GM21825 (cell line): ENCODE data around the gene CTBP1.

Source experiments
- ATAC-seq: cut with Tn5 transposase; IDR thresholded peaks from one replicate; pipeline ENCODE4 v1.9.1; 2021; ENCODE audit warnings: mild to moderate bottlenecking, moderate library complexity; ENCODE audit not compliant: unreplicated experiment

CTBP1 gene

DNA sequence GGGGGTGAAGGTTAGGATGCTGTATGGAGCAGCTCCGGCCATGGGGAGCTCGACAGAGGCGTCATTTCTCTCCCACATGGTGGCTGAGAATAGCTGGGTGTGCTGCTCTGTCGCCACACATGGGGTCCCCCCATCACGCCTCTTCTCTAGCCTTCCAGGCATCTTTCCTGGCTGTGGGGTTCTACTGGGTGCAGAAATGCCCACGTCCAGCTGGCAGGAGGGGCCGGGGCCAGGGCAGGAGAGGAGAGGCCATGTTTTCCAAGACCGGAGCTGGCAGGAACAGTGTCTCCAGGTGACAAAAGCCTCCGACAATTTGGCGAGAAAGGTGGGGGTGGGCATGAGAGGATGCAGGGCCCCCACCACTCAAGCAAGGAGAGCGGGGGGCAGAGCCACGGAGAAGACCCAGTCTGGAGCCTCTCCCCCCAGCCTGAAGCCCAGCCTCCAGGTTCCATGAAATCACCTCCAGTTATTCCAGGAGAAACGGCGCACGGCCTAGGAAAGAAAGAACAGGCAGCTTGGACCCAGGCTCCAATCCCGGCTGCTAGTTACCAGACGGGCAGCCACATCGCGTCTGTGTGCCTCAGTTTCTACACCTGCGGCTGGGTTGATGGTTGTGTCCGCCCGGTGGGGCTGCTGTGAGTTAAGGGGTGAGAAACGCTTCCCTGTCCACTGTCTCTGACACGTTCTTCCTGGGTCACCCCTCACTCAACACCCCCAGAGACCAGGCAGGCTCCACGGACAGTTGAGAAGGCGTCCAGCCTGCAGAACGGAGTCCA is 49.2 kb downstream of the CTBP1 start:
- ATAC-seq: no peak

DNA sequence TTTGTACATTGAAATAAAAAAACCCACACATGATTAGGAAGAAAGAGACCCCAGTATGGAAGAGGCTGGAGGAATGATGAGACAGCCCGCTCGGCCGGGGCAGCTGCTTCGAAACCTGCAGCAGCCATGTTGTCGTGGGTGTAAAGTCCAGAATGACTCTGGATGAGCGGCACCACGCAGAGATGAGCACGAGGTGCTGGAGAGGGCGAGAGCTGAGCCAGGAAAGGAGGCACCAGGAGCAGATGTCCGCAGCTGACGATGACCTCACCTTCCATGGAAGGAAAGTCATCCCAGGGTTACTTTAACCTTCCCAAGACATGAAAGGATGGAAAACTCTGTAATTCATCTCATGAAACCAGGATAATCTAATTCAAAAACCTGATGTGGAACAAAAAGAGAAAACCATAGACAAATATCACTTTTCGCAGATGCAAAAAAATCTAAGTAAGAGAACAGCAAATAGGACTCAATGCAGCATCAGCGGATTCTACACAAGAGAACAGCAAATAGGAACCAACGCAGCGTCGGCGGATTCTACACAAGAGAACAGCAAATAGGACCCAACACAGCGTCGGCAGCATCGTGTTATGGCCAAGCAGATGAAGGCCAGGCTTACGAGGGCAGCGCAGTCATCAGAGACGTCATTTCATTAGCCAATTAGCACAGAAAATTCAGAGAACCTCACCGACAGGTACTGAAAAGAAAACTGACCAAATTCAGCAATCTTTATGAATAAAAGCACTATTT is 50.7 kb downstream of the CTBP1 start:
- no peak for ATAC-seq

DNA sequence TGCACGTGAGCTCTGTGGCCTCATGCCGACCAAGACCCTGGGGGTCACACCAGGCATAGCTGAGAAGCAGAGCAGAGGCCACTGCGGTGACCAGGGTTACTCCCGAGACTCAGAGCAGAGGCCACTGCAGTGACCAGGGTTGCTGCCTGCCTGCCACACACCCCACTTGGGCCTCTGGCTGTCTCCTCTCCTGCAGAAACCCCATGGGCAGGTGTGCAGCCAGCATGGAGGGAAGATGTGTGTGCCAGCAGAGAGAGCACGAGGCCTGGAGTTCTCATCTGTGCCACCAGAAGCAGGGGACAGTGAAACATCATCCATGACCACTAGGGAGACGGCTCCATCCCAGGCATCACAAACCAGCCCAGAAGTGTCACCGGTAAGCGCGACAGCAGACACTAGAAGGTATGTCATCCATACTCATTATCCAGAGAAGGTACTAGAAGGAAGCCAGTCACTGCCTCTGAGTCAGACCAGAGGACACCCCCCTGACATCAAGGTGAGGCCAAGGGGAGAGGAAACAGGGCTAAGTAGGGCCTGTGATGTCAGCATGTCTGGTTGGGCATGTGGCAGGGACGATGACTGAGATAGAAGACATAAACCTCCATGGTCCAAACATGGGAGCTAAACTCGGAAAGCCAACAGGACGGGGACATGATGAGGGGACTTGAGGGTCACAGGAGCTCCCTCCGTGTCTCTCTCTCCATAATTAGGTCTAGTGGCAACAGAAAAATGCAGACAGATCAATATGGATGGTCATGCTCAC is 52.3 kb downstream of the CTBP1 start:
- no peak for ATAC-seq

DNA sequence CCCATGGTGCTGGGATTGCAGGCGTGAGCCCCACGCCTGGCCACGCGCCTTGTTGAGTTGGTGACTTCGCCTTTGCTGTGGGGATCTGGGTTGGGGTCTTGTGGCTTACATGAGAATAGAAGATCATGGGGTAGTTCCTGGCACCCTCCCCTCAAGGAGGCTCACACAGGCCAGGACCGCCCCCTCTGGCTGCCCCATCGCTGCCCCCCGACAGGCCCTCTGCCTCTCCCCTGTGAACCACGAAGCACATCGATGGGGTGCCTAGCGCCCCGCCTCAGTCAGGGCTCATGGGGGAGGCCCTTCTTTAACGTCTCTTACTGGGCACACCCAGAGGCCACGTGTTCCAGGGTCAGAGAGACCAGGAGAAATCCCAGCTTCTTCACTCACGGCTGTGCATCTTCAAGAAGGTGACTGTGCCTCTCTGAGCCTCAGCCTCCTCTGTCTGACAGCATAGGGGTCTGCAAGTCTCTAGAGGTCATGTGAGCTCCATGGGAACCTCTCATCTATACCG is 53.0 kb downstream of the CTBP1 start:
- no peak for ATAC-seq

GRCh38 chr4:1195109-1195671 is 53.7 kb downstream of the CTBP1 start:
- no peak for ATAC-seq

- no peak for ATAC-seq
Observed at GRCh38 chr4:1194010-1194900, 54.7 kb downstream of the CTBP1 start.

GRCh38 chr4:1193206-1194009 is 55.5 kb downstream of the CTBP1 start:
- no peak for ATAC-seq

GRCh38 chr4:1192493-1193205 is 56.3 kb downstream of the CTBP1 start:
- ATAC-seq: no peak

GRCh38 chr4:1192091-1192492 is 56.8 kb downstream of the CTBP1 start:
- ATAC-seq: no peak

- ATAC-seq: no peak
Observed at GRCh38 chr4:1191621-1192020, 57.3 kb downstream of the CTBP1 start.

DNA sequence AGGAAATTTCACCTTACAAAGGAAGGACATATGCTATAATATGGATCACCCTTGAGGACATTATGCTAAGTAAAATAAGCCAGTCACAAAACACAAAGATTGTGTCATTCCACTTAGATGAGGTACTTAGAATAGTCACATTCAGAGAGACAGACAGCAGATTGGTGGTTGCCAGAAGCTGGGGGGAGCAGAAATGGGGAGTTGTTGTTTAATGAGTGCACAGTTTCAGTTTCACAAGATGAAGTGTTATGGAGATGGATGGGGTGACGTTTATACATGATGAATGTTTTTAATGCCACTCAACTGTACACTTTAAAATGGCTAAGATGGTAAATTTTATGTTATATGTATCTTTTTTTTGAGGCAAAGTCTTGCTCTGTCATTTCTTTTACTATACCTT is 61.7 kb downstream of the CTBP1 start:
- peak; percentile 62 for ATAC-seq

- peak; percentile 54 for ATAC-seq
Observed at GRCh38 chr4:1183985-1184773, 64.8 kb downstream of the CTBP1 start.

DNA sequence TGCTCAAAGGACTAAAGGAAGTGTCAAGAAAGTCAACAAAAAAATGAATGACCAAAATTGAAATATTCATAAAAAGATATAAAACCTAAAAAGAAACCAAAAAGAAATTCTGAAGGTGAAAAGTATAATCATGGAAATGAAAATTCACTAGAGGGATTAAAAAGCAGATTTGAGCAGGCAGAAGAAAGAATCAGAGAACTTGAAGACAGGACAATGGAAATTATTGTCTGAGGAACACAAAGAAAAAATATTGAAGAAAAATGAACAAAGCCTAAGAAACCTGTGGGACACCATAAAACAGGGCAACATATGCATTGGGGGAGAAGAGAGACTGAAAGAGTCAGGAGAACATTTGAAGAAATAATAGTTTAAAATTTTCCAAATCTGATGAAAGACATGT is 66.6 kb downstream of the CTBP1 start:
- ATAC-seq: no peak

GRCh38 chr4:1180663-1181062 is 68.3 kb downstream of the CTBP1 start:
- no peak for ATAC-seq

DNA sequence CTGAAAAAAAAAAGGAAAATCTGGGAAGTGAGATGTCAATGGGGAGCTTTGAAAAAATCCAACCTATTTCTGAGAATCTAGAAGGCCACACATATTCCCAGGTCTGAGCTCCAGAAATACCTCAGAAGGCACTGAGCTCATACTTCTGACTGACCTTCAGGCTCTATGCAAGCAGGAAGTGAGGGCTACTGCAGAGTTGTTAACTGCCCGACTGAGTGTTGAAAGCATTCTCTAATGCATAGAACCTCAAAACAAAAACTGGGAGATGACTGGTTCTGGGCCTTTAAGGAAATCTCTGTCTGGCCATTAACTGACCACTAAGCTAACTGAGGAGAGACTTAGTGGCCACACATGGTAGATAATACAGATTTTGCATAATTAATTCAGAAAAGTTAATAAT is 69.0 kb downstream of the CTBP1 start:
- ATAC-seq: no peak

DNA sequence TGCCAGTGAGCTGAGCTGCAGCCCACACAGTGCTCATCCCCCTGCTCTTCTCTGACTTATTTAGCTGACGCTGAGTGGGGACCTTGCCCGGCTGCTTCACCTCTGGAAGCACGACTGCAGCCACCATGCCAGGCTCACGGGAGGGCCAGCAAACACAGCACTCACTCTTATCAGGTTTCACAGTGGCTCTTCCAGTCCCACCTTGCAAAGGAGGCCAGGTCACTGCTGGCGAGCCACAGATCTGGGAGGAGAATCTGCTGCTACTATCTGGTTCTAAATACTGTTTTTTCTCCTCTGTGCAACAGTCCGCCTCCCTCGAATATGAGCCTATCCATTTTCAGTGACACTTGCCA is 69.9 kb downstream of the CTBP1 start:
- no peak for ATAC-seq

DNA sequence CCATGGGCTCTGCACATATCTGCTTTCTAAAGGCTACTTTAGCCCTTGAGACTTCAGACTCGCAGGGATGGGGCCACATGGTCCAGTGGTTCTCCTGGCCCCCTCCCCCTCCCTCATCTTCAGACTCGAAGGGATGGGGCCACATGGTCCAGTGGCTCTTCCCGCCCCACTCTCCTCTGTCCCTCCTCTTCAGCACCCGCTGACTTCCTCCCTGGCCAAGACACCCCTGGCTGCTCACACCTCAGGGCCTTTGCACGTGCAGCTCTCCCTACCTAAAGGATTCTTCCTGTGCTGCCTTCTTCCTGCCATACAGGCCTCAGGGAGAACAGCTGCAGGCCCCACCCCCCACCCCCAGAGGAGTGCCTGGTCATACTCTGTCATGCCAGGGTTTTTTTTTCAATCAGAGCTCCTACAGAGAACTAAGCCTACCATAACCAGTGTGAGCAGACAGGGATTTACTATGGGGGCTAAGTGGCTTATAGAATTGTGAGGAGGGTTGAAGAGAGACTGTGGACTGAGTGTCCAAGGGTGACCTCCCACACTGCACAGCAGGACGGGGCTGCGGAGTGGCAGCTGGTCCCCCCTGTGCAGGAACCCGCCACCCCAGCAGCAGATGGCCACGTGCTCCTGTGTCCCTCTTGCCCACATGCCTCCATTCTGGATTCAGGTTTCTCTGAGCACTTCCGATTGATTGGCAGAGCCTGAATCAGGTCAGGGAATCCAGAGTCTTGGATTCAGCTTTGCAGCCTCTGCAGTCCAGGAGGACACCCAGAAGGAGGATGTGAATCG is 70.4 kb downstream of the CTBP1 start:
- no peak for ATAC-seq
